ENCODE measurements around the gene KIAA0513. TPM values are rescaled to one million over a fixed set of nuclear protein-coding genes. Genes with fewer than 3 reads are reported as not detected.

Gene KIAA0513
- total and polyA plus RNA-seq, 2 donors (not counting 1 experiment from before 2014, with no cell fraction given), result 11.7 to 22.3 TPM

DNA sequence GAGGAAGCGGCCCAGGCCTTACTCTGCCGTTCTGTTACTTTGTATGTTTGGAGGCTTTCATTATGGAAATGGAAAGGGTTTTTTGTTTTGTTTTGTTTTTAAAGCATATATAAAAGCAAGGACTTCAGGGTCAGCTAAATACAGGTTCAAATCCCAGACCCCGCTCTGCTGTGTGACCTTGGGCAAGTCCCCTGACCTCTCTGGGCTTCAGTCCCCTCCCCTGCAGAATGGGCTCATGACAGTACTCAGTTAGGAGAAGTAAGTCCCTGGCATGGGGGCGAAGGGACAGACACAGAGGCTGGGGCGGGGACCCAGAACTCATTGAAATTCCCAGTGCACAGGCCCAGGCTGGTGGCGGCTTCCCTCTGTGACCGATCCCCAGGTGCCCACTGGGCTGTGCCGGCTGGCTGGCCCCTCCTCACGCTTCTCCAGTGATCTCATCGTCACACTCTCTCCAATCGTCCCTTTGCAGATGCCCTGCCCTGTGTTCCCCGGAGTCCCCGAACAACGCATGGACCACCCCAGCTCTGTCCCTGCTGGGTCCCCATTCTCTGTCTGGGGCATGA is 85.7 kb downstream of the KIAA0513 start:
- Histone ChIP-seq H3K9me3 (ENCODE audit: control insufficient read depth, insufficient read depth, low read depth, low read length) (no peaks in the 10 kb centered on the region), H2AFZ (ENCODE audit: low read length) (no peak overlapping the region), H3K9ac (ENCODE audit: insufficient read depth, low read length) (no peak overlapping the region), H3K4me2 (ENCODE audit: extremely low read depth, insufficient read depth, low read length) (no peak overlapping the region), H3K79me2 (ENCODE audit: control insufficient read depth, insufficient read depth, low read length) (no peaks in the 10 kb centered on the region), H3K4me3 (replicated peaks in 1 of 4; ENCODE audit: control extremely low read depth in 1 of 4, insufficient read depth in 1 of 4, low read depth in 3 of 4, low read length in 4 of 4) (no peak overlapping the region), H3K4me1 (ENCODE audit: control insufficient read depth, extremely low read depth, insufficient read depth, low read length) (peaks cover 4% of the 10 kb centered on the region), H3K27me3 (ENCODE audit: control insufficient read depth, insufficient read depth, low read length) (no peaks in the 10 kb centered on the region), H3K36me3 (ENCODE audit: control insufficient read depth, insufficient read depth, low read length) (no peaks in the 10 kb centered on the region), H4K20me1 (ENCODE audit: control insufficient read depth, extremely low read depth, insufficient read depth, low read length) (no peaks in the 10 kb centered on the region), H3K27ac (ENCODE audit: insufficient read depth, low read length) (no peak overlapping the region)
- no peak for TF ChIP-seq EZH2 (IDR thresholded peaks at IDR 0.05; ENCODE audit: low read length, missing control alignments)
- TF ChIP-seq, protein P1, sequence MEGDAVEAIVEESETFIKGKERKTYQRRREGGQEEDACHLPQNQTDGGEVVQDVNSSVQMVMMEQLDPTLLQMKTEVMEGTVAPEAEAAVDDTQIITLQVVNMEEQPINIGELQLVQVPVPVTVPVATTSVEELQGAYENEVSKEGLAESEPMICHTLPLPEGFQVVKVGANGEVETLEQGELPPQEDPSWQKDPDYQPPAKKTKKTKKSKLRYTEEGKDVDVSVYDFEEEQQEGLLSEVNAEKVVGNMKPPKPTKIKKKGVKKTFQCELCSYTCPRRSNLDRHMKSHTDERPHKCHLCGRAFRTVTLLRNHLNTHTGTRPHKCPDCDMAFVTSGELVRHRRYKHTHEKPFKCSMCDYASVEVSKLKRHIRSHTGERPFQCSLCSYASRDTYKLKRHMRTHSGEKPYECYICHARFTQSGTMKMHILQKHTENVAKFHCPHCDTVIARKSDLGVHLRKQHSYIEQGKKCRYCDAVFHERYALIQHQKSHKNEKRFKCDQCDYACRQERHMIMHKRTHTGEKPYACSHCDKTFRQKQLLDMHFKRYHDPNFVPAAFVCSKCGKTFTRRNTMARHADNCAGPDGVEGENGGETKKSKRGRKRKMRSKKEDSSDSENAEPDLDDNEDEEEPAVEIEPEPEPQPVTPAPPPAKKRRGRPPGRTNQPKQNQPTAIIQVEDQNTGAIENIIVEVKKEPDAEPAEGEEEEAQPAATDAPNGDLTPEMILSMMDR (conservative IDR thresholded peaks at IDR 0.05 in 1 of 2, IDR thresholded peaks at IDR 0.05 in 1 of 2; ENCODE audit: low read depth in 1 of 2, low read length in 2 of 2), result no peak
- DNase-seq (ENCODE audit: low read depth in 2 of 2), result no peak

DNA sequence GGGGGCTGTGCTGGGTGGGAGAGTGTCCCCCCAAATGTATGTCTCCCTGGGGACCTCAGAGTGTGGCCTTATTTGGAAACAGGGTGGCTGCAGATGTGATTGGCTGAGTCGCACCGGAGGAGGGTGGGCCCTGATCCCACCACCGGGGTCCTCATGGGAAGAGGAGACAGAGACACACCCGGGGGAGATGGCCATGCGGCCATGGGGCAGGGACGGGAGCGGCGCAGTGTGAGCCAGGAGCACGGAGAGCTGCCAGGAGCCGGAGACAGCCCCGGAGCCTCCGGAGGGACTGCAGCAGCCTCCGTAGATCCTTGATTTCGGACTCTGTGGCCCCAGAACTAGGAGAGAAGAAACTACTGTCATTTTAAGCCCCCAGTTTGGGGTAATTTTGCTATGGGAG is 86.3 kb downstream of the KIAA0513 start:
- Histone ChIP-seq H3K4me3 (replicated peaks in 1 of 4; ENCODE audit: control extremely low read depth in 1 of 4, insufficient read depth in 1 of 4, low read depth in 3 of 4, low read length in 4 of 4) (no peak overlapping the region), H3K79me2 (ENCODE audit: control insufficient read depth, insufficient read depth, low read length) (no peaks in the 10 kb centered on the region), H2AFZ (ENCODE audit: low read length) (no peak overlapping the region), H3K9me3 (ENCODE audit: control insufficient read depth, insufficient read depth, low read depth, low read length) (no peaks in the 10 kb centered on the region), H3K27me3 (ENCODE audit: control insufficient read depth, insufficient read depth, low read length) (no peaks in the 10 kb centered on the region), H4K20me1 (ENCODE audit: control insufficient read depth, extremely low read depth, insufficient read depth, low read length) (no peaks in the 10 kb centered on the region), H3K27ac (ENCODE audit: insufficient read depth, low read length) (no peak overlapping the region), H3K4me1 (ENCODE audit: control insufficient read depth, extremely low read depth, insufficient read depth, low read length) (peaks cover 4% of the 10 kb centered on the region), H3K9ac (ENCODE audit: insufficient read depth, low read length) (no peak overlapping the region), H3K36me3 (ENCODE audit: control insufficient read depth, insufficient read depth, low read length) (no peaks in the 10 kb centered on the region), H3K4me2 (ENCODE audit: extremely low read depth, insufficient read depth, low read length) (no peak overlapping the region)
- no peak for TF ChIP-seq EZH2 (IDR thresholded peaks at IDR 0.05; ENCODE audit: low read length, missing control alignments)
- TF ChIP-seq, protein P1 (conservative IDR thresholded peaks at IDR 0.05 in 1 of 2, IDR thresholded peaks at IDR 0.05 in 1 of 2; ENCODE audit: low read depth in 1 of 2, low read length in 2 of 2), result no peak
- DNase-seq (ENCODE audit: low read depth in 2 of 2), result no peak

DNA sequence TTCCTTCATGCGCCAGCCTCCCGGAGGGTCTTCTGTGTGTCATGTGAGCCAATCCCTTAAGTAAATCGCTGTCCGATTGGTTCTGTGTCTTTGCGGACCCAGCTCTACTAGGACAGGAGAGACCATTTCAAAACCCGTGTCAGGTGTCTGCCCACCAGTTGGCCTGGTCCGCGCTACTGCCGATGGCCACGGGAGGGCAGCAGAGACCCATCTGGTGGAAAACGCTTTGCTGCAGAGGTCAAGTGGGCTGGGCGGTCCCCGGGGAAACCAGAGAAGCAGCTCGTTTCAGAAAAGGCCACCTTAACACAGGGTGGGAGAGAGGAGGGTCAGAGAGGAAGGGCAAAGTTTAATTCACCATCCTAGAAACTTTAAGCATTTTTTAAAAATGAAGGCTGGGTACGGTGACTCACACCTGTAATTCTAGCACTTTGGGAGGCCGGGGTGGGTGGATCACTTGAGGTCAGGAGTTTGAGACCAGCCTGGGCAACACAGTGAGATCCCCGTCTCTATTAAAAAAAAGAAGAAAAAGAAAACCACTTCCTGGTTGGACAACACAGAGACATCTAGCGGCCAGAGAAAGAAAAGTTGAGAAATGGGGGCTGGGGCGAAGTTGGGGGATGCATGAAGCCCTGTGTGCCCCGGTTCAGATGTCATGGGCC is 87.4 kb downstream of the KIAA0513 start:
- Histone ChIP-seq H4K20me1 (ENCODE audit: control insufficient read depth, extremely low read depth, insufficient read depth, low read length) (no peaks in the 10 kb centered on the region), H3K4me3 (replicated peaks in 1 of 4; ENCODE audit: control extremely low read depth in 1 of 4, insufficient read depth in 1 of 4, low read depth in 3 of 4, low read length in 4 of 4) (no peak overlapping the region), H3K4me2 (ENCODE audit: extremely low read depth, insufficient read depth, low read length) (no peak overlapping the region), H3K4me1 (ENCODE audit: control insufficient read depth, extremely low read depth, insufficient read depth, low read length) (peaks cover 4% of the 10 kb centered on the region), H3K36me3 (ENCODE audit: control insufficient read depth, insufficient read depth, low read length) (no peaks in the 10 kb centered on the region), H3K27me3 (ENCODE audit: control insufficient read depth, insufficient read depth, low read length) (no peaks in the 10 kb centered on the region), H3K27ac (ENCODE audit: insufficient read depth, low read length) (peak overlapping the region; percentile 39), H3K9me3 (ENCODE audit: control insufficient read depth, insufficient read depth, low read depth, low read length) (no peaks in the 10 kb centered on the region), H3K9ac (ENCODE audit: insufficient read depth, low read length) (no peak overlapping the region), H2AFZ (ENCODE audit: low read length) (no peak overlapping the region), H3K79me2 (ENCODE audit: control insufficient read depth, insufficient read depth, low read length) (no peaks in the 10 kb centered on the region)
- TF ChIP-seq EZH2 (IDR thresholded peaks at IDR 0.05; ENCODE audit: low read length, missing control alignments), result no peak
- TF ChIP-seq, protein P1 (conservative IDR thresholded peaks at IDR 0.05 in 1 of 2, IDR thresholded peaks at IDR 0.05 in 1 of 2; ENCODE audit: low read depth in 1 of 2, low read length in 2 of 2), result peak; percentile 98 to 99
- peak; percentile 63 to 79 for DNase-seq (ENCODE audit: low read depth in 2 of 2)

Measured in fibroblast of lung (primary cell).